Smooth muscle cell of the brain vasculature (primary cell): ENCODE results near the gene MPV17.
"Not testable (repeated sequence)": the region's sequence is repeated elsewhere in the genome, so short reads cannot be mapped to it uniquely, and the experiment has no call there.

ENCODE experiments used
- DNase-seq: peaks from one replicate; pipeline ENCODE4 v3.0.0-alpha.2; 2012; ENCODE audit warnings: low read depth, low spot score

The MPV17 gene

GRCh38 chr2:27298391-27299080 lies 24.4 kb downstream of the MPV17 start:
- no peak for DNase-seq

- DNase-seq, result no peak
Measured at GRCh38 chr2:27297195-27297594, 25.7 kb downstream of the MPV17 start.

- DNase-seq, result no peak
Measured at GRCh38 chr2:27296481-27296880, 26.4 kb downstream of the MPV17 start.

GRCh38 chr2:27294928-27295327 lies 28.0 kb downstream of the MPV17 start:
- no peak for DNase-seq

GRCh38 chr2:27291865-27292264 lies 31.0 kb downstream of the MPV17 start:
- no peak for DNase-seq

- no peak for DNase-seq
Measured at GRCh38 chr2:27290549-27290948, 32.3 kb downstream of the MPV17 start.

GRCh38 chr2:27288610-27289009 lies 34.3 kb downstream of the MPV17 start:
- DNase-seq, result no peak

- no peak for DNase-seq
Measured at GRCh38 chr2:27285481-27285880, 37.4 kb downstream of the MPV17 start.

- no peak for DNase-seq
Measured at GRCh38 chr2:27284996-27285395, 37.9 kb downstream of the MPV17 start.

GRCh38 chr2:27282892-27283291 lies 40.0 kb downstream of the MPV17 start:
- no peak for DNase-seq

GRCh38 chr2:27281855-27282559 lies 40.9 kb downstream of the MPV17 start, which contains the start of gene TRIM54:
TSS of gene TRIM54 (plus strand) at chr2:27282429. CDS start at chr2:27282732, 303 bp downstream.
- no peak for DNase-seq

GRCh38 chr2:27281442-27281841 lies 41.5 kb downstream of the MPV17 start:
- no peak for DNase-seq

- DNase-seq, result no peak
Measured at GRCh38 chr2:27280826-27281225, 42.1 kb downstream of the MPV17 start.

GRCh38 chr2:27278010-27278409 lies 44.9 kb downstream of the MPV17 start:
- no peak for DNase-seq

- DNase-seq, result no peak
Measured at GRCh38 chr2:27275211-27276150, 47.4 kb downstream of the MPV17 start, which contains the start of gene DNAJC5G. TSS of gene DNAJC5G (plus strand) at chr2:27275433. CDS start at chr2:27276729, 1,296 bp downstream.

- not testable (repeated sequence) for DNase-seq
Measured at GRCh38 chr2:27272537-27273522, 50.1 kb downstream of the MPV17 start.

GRCh38 chr2:27271631-27272340 lies 51.1 kb downstream of the MPV17 start:
- no peak for DNase-seq

- no peak for DNase-seq
Measured at GRCh38 chr2:27270670-27271069, 52.2 kb downstream of the MPV17 start.

- no peak for DNase-seq
Measured at GRCh38 chr2:27270131-27270530, 52.8 kb downstream of the MPV17 start.

GRCh38 chr2:27268296-27268695 lies 54.6 kb downstream of the MPV17 start:
- not testable (repeated sequence) for DNase-seq
